Measurements from ENCODE around the gene RPS6KB2.

- TF ChIP-seq CTCF (IDR thresholded peaks at IDR 0.05 in 2 of 3, conservative IDR thresholded peaks at IDR 0.05 in 1 of 3; ENCODE audit: borderline replicate concordance in 1 of 3, insufficient read depth in 1 of 3, low read depth in 2 of 3, low read length in 2 of 3) = no peak
- TF ChIP-seq REST (IDR thresholded peaks at IDR 0.05; ENCODE audit: low read depth) = no peak
- no peak for TF ChIP-seq POLR2AphosphoS5 (IDR thresholded peaks at IDR 0.05; ENCODE audit: low read depth, low read length)
- TF ChIP-seq EZH2 (IDR thresholded peaks at IDR 0.05) = no peak
- TF ChIP-seq RAD21 (IDR thresholded peaks at IDR 0.05; ENCODE audit: low read depth) = no peak
- TF ChIP-seq EZH2phosphoT487 (IDR thresholded peaks at IDR 0.05; ENCODE audit: borderline replicate concordance) = no peak
Measured at GRCh38 chr11:67422891-67423290, 5.4 kb upstream of the RPS6KB2 start.
